IPS-18a (cell line): Measurements from ENCODE around the gene YPEL2.

Experiments
- H3K27ac ChIP-seq: one replicate; pipeline ENCODE4 v1.5.1; 2013; ENCODE audit warnings: low read length
- H3K27me3 ChIP-seq: one replicate; pipeline ENCODE4 v1.6.1; 2013; ENCODE audit warnings: mild to moderate bottlenecking, low read length; ENCODE audit not compliant: control insufficient read depth, insufficient read depth
- H3K36me3 ChIP-seq: one replicate; pipeline ENCODE4 v1.6.1; 2013; ENCODE audit warnings: low read depth, low read length; ENCODE audit not compliant: control insufficient read depth
- H3K4me1 ChIP-seq: one replicate; pipeline ENCODE4 v1.6.1; 2013; ENCODE audit warnings: low read depth, low read length; ENCODE audit not compliant: control insufficient read depth
- H3K4me3 ChIP-seq: one replicate; pipeline ENCODE4 v1.5.1; 2013; ENCODE audit warnings: low read length
- H3K9ac ChIP-seq: one replicate; pipeline ENCODE4 v1.6.1; 2013; ENCODE audit warnings: mild to moderate bottlenecking, low read length, moderate library complexity
- H3K9me3 ChIP-seq: one replicate; pipeline ENCODE4 v1.6.1; 2013; ENCODE audit warnings: low read depth, low read length; ENCODE audit not compliant: control insufficient read depth

The YPEL2 gene

GRCh38 chr17:59428916-59429485 lies 97.5 kb downstream of the YPEL2 start:
- Histone ChIP-seq H3K36me3 (no peaks in the 10 kb centered on the region), H3K27ac (no peak overlapping the region), H3K4me3 (no peak overlapping the region), H3K9ac (no peak overlapping the region), H3K4me1 (peaks cover 6% of the 10 kb centered on the region), H3K27me3 (no peaks in the 10 kb centered on the region), H3K9me3 (no peaks in the 10 kb centered on the region)

GRCh38 chr17:59431601-59432000 lies 100.1 kb downstream of the YPEL2 start:
- no peaks in the 10 kb centered on the region for H3K27me3 ChIP-seq
- H3K9ac ChIP-seq, result no peak overlapping the region
- H3K9me3 ChIP-seq, result no peaks in the 10 kb centered on the region
- H3K36me3 ChIP-seq, result no peaks in the 10 kb centered on the region
- H3K4me3 ChIP-seq, result no peak overlapping the region
- H3K4me1 ChIP-seq, result no peaks in the 10 kb centered on the region
- no peak overlapping the region for H3K27ac ChIP-seq

GRCh38 chr17:59432657-59433056 lies 101.2 kb downstream of the YPEL2 start:
- H3K4me3 ChIP-seq, result no peak overlapping the region
- no peak overlapping the region for H3K27ac ChIP-seq
- no peak overlapping the region for H3K9ac ChIP-seq
- H3K27me3 ChIP-seq, result no peaks in the 10 kb centered on the region
- H3K36me3 ChIP-seq, result no peaks in the 10 kb centered on the region
- H3K4me1 ChIP-seq, result no peaks in the 10 kb centered on the region
- no peaks in the 10 kb centered on the region for H3K9me3 ChIP-seq

- Histone ChIP-seq H3K9ac (no peak overlapping the region), H3K4me1 (no peaks in the 10 kb centered on the region), H3K27ac (no peak overlapping the region), H3K27me3 (no peaks in the 10 kb centered on the region), H3K36me3 (no peaks in the 10 kb centered on the region), H3K9me3 (no peaks in the 10 kb centered on the region), H3K4me3 (no peak overlapping the region)
Observed at GRCh38 chr17:59433586-59433985, 102.1 kb downstream of the YPEL2 start.

GRCh38 chr17:59434429-59434828 lies 103.0 kb downstream of the YPEL2 start:
- Histone ChIP-seq H3K9ac (no peak overlapping the region), H3K4me3 (no peak overlapping the region), H3K4me1 (no peaks in the 10 kb centered on the region), H3K9me3 (no peaks in the 10 kb centered on the region), H3K36me3 (no peaks in the 10 kb centered on the region), H3K27me3 (no peaks in the 10 kb centered on the region), H3K27ac (no peak overlapping the region)

- Histone ChIP-seq H3K27ac (no peak overlapping the region), H3K9me3 (no peaks in the 10 kb centered on the region), H3K4me1 (no peaks in the 10 kb centered on the region), H3K27me3 (no peaks in the 10 kb centered on the region), H3K36me3 (no peaks in the 10 kb centered on the region), H3K4me3 (no peak overlapping the region), H3K9ac (no peak overlapping the region)
Observed at GRCh38 chr17:59435238-59435637, 103.8 kb downstream of the YPEL2 start.

GRCh38 chr17:59436900-59437299 lies 105.4 kb downstream of the YPEL2 start:
- H3K9me3 ChIP-seq, result no peaks in the 10 kb centered on the region
- H3K36me3 ChIP-seq, result no peaks in the 10 kb centered on the region
- H3K9ac ChIP-seq, result no peak overlapping the region
- H3K4me3 ChIP-seq, result no peak overlapping the region
- H3K27ac ChIP-seq, result no peak overlapping the region
- H3K27me3 ChIP-seq, result no peaks in the 10 kb centered on the region
- no peaks in the 10 kb centered on the region for H3K4me1 ChIP-seq

- Histone ChIP-seq H3K4me1 (no peaks in the 10 kb centered on the region), H3K4me3 (no peak overlapping the region), H3K9ac (no peak overlapping the region), H3K36me3 (no peaks in the 10 kb centered on the region), H3K9me3 (no peaks in the 10 kb centered on the region), H3K27ac (no peak overlapping the region), H3K27me3 (no peaks in the 10 kb centered on the region)
Observed at GRCh38 chr17:59437791-59438281, 106.4 kb downstream of the YPEL2 start.

- Histone ChIP-seq H3K9me3 (no peaks in the 10 kb centered on the region), H3K27me3 (no peaks in the 10 kb centered on the region), H3K27ac (no peak overlapping the region), H3K4me3 (no peak overlapping the region), H3K36me3 (no peaks in the 10 kb centered on the region), H3K4me1 (no peaks in the 10 kb centered on the region), H3K9ac (no peak overlapping the region)
Observed at GRCh38 chr17:59439262-59439661, 107.8 kb downstream of the YPEL2 start.

- no peak overlapping the region for H3K4me3 ChIP-seq
- no peak overlapping the region for H3K9ac ChIP-seq
- H3K4me1 ChIP-seq, result no peaks in the 10 kb centered on the region
- H3K36me3 ChIP-seq, result no peaks in the 10 kb centered on the region
- H3K9me3 ChIP-seq, result no peaks in the 10 kb centered on the region
- H3K27me3 ChIP-seq, result no peaks in the 10 kb centered on the region
- H3K27ac ChIP-seq, result no peak overlapping the region
Observed at GRCh38 chr17:59439741-59440211, 108.3 kb downstream of the YPEL2 start.

- Histone ChIP-seq H3K36me3 (no peaks in the 10 kb centered on the region), H3K27ac (no peak overlapping the region), H3K27me3 (no peaks in the 10 kb centered on the region), H3K9me3 (no peaks in the 10 kb centered on the region), H3K4me3 (no peak overlapping the region), H3K9ac (no peak overlapping the region), H3K4me1 (no peaks in the 10 kb centered on the region)
Observed at GRCh38 chr17:59440757-59441463, 109.5 kb downstream of the YPEL2 start.
